Measurements from ENCODE around the gene PCDHGC3.

DNA sequence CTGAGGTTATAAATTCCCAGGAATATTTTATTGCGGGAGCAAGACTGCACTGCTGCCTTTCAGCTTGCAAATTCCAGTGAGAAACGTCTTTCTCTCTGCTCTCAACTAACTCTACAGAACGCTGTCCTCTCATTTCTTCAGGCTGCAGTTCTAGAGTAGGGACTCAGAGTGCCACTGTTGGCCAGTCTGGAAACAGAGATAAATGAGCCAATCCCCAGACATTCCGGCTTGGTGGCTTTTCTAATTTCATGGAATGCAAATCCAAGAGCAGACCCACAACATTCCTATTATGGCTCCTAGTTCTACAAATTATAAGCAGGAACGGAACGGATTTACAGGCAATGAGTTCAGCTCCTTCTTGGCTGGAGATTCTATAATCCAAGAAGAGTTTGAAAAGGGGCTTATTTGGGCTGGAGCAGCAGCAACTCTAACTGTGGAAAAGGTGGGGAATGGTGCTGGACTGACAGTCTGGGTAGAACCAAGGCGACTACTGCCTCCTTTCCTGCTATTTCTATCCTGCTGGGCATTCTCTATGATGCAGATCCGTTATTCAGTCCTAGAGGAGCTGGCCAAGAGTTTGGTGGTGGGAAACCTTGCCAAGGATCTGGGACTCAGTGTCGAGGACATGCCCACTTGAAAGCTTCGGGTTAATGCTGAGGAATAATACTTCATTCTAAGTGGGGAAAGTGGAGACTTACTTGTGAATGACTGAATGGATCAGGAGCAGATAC lies 36.2 kb upstream of the PCDHGC3 start:
- TF ChIP-seq, protein P1, sequence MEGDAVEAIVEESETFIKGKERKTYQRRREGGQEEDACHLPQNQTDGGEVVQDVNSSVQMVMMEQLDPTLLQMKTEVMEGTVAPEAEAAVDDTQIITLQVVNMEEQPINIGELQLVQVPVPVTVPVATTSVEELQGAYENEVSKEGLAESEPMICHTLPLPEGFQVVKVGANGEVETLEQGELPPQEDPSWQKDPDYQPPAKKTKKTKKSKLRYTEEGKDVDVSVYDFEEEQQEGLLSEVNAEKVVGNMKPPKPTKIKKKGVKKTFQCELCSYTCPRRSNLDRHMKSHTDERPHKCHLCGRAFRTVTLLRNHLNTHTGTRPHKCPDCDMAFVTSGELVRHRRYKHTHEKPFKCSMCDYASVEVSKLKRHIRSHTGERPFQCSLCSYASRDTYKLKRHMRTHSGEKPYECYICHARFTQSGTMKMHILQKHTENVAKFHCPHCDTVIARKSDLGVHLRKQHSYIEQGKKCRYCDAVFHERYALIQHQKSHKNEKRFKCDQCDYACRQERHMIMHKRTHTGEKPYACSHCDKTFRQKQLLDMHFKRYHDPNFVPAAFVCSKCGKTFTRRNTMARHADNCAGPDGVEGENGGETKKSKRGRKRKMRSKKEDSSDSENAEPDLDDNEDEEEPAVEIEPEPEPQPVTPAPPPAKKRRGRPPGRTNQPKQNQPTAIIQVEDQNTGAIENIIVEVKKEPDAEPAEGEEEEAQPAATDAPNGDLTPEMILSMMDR (IDR thresholded peaks at IDR 0.05) = 0 out of 2 replicates have a peak, but pooled peaks have one; percentile 7
- no peak for TF ChIP-seq YY1 (IDR thresholded peaks at IDR 0.05; ENCODE audit: low read depth)
- TF ChIP-seq GABPA (IDR thresholded peaks at IDR 0.05; ENCODE audit: low read depth) = no peak
- TF ChIP-seq MXI1 (IDR thresholded peaks at IDR 0.05; ENCODE audit: low read depth, low read length) = no peak
